ENCODE results near the gene ARL8B. TPM values are rescaled to one million over a fixed set of nuclear protein-coding genes. Genes with fewer than 3 reads are reported as not detected.
A peak's percentile ranks its signal among the peaks of the same experiment; 100 is the strongest.

Gene ARL8B
- total RNA-seq, 1 donor from 2014 or later, result 39.3 TPM

- Mint-ChIP-seq H3K4me3 (no peak overlapping the region), H3K27me3 (ENCODE audit: insufficient read depth, low read depth) (no peaks in the 10 kb centered on the region), H3K27ac (no peak overlapping the region), H3K9me3 (no peaks in the 10 kb centered on the region), H3K4me1 (peaks cover 8% of the 10 kb centered on the region), H3K36me3 (peaks cover 12% of the 10 kb centered on the region)
- H3K27me3 ChIP-seq, result no peaks in the 10 kb centered on the region
- H3F3A ChIP-seq (ENCODE audit: low read depth), result peaks cover 21% of the 10 kb centered on the region
- H3K36me3 ChIP-seq, result no peaks in the 10 kb centered on the region
- no peaks in the 10 kb centered on the region for H3K9me3 ChIP-seq (ENCODE audit: low read depth)
- H3K79me2 ChIP-seq (ENCODE audit: low read depth), result no peaks in the 10 kb centered on the region
- TF ChIP-seq EZH2phosphoT487 (IDR thresholded peaks at IDR 0.05), result no peak
- no peak for TF ChIP-seq CTCF (IDR thresholded peaks at IDR 0.05)
- no peak for TF ChIP-seq EZH2 (IDR thresholded peaks at IDR 0.05)
- peak overlapping the region; percentile 58 for H3K4me2 ChIP-seq
- DNase-seq (ENCODE audit: low spot score), result no peak
- no peak overlapping the region for H2AFZ ChIP-seq (replicated peaks)
- H3K9ac ChIP-seq, result no peak overlapping the region
- peak overlapping the region; percentile 82 for H3K27ac ChIP-seq
- peaks cover 33% of the 10 kb centered on the region for H3K4me1 ChIP-seq
- H3K4me3 ChIP-seq, result no peak overlapping the region
- no peaks in the 10 kb centered on the region for H4K20me1 ChIP-seq (ENCODE audit: low read depth)
Measured at GRCh38 chr3:5218815-5219214, 96.7 kb downstream of the ARL8B start.

GRCh38 chr3:5219216-5219615 is 97.1 kb downstream of the ARL8B start:
- Histone ChIP-seq H3K27me3 (no peaks in the 10 kb centered on the region), H3K27ac (peak overlapping the region; percentile 82), H3K36me3 (no peaks in the 10 kb centered on the region), H3K9me3 (ENCODE audit: low read depth) (no peaks in the 10 kb centered on the region), H3K4me3 (no peak overlapping the region), H3K9ac (no peak overlapping the region), H3K4me2 (peak overlapping the region; percentile 58), H2AFZ (replicated peaks) (no peak overlapping the region), H3F3A (ENCODE audit: low read depth) (peaks cover 21% of the 10 kb centered on the region), H3K79me2 (ENCODE audit: low read depth) (no peaks in the 10 kb centered on the region), H4K20me1 (ENCODE audit: low read depth) (no peaks in the 10 kb centered on the region), H3K4me1 (peaks cover 33% of the 10 kb centered on the region)
- H3K4me3 Mint-ChIP-seq, result no peak overlapping the region
- H3K9me3 Mint-ChIP-seq, result no peaks in the 10 kb centered on the region
- peaks cover 8% of the 10 kb centered on the region for H3K4me1 Mint-ChIP-seq
- peaks cover 8% of the 10 kb centered on the region for H3K36me3 Mint-ChIP-seq
- no peak overlapping the region for H3K27ac Mint-ChIP-seq
- TF ChIP-seq EZH2 (IDR thresholded peaks at IDR 0.05) (no peak), CTCF (IDR thresholded peaks at IDR 0.05) (no peak), EZH2phosphoT487 (IDR thresholded peaks at IDR 0.05) (no peak)
- DNase-seq (ENCODE audit: low spot score), result peak; percentile 33
- H3K27me3 Mint-ChIP-seq (ENCODE audit: insufficient read depth, low read depth), result no peaks in the 10 kb centered on the region

GRCh38 chr3:5220193-5220592 is 98.1 kb downstream of the ARL8B start:
- no peaks in the 10 kb centered on the region for H4K20me1 ChIP-seq (ENCODE audit: low read depth)
- peaks cover under 1% of the 10 kb centered on the region for H3K36me3 Mint-ChIP-seq
- peaks cover 8% of the 10 kb centered on the region for H3K4me1 Mint-ChIP-seq
- H3K27ac Mint-ChIP-seq, result no peak overlapping the region
- H3F3A ChIP-seq (ENCODE audit: low read depth), result peaks cover 21% of the 10 kb centered on the region
- no peak overlapping the region for H3K4me3 ChIP-seq
- no peaks in the 10 kb centered on the region for H3K27me3 Mint-ChIP-seq (ENCODE audit: insufficient read depth, low read depth)
- H2AFZ ChIP-seq (replicated peaks), result no peak overlapping the region
- no peaks in the 10 kb centered on the region for H3K9me3 Mint-ChIP-seq
- peaks cover 33% of the 10 kb centered on the region for H3K4me1 ChIP-seq
- H3K9ac ChIP-seq, result no peak overlapping the region
- H3K4me3 Mint-ChIP-seq, result no peak overlapping the region
- TF ChIP-seq EZH2 (IDR thresholded peaks at IDR 0.05) (no peak), CTCF (IDR thresholded peaks at IDR 0.05) (no peak), EZH2phosphoT487 (IDR thresholded peaks at IDR 0.05) (no peak)
- H3K9me3 ChIP-seq (ENCODE audit: low read depth), result no peaks in the 10 kb centered on the region
- H3K27ac ChIP-seq, result no peak overlapping the region
- H3K79me2 ChIP-seq (ENCODE audit: low read depth), result no peaks in the 10 kb centered on the region
- no peak overlapping the region for H3K4me2 ChIP-seq
- H3K36me3 ChIP-seq, result no peaks in the 10 kb centered on the region
- no peak for DNase-seq (ENCODE audit: low spot score)
- H3K27me3 ChIP-seq, result no peaks in the 10 kb centered on the region
